ENCODE data around the gene REXO5. TPM values are rescaled to one million over a fixed set of nuclear protein-coding genes. Genes with fewer than 3 reads are reported as not detected.

Gene REXO5
- 6.0 and 10.7 TPM in 2 replicates for total RNA-seq

GRCh38 chr16:20806168-20807050 is at the start of gene REXO5, which contains the start of gene ERI2:
Gene REXO5 (plus strand): TSS chr16:20806527. CDS start chr16:20806954, 427 bp downstream.
Gene ERI2 (minus strand): TSS chr16:20806472. CDS start chr16:20806430, 42 bp downstream.

GRCh38 chr16:20763461-20764232 is 42.7 kb upstream of the REXO5 start, which contains the start of gene ACSM3:
Gene ACSM3 (plus strand): TSS chr16:20764014. CDS start chr16:20770035, 6,021 bp downstream.

Other genes with a start within 250 kb of the REXO5 start
- gene ACSM2B, start 230.2 kb upstream of the REXO5 start, total RNA-seq, result not detected in 2 replicates
- 1.6 TPM in 1 of 2 replicates, not detected in the other for gene ACSM1, start 108.8 kb upstream of the REXO5 start, total RNA-seq
- 34.2 and 50.4 TPM in 2 replicates for gene THUMPD1, start 64.7 kb upstream of the REXO5 start, total RNA-seq
- 0.90 and 1.6 TPM in 2 replicates for gene ACSM3, start 42.5 kb upstream of the REXO5 start, total RNA-seq
- gene ERI2, start 55 bp upstream of the REXO5 start, total RNA-seq, result 16.2 and 16.5 TPM in 2 replicates
- gene DCUN1D3, start 93.8 kb downstream of the REXO5 start, total RNA-seq, result 26.0 and 27.9 TPM in 2 replicates
- 29.8 and 48.2 TPM in 2 replicates for gene LYRM1, start 94.2 kb downstream of the REXO5 start, total RNA-seq

All from cardiac atrium fibroblast (primary cell).